Endothelial cell of umbilical vein (primary cell): ENCODE data around the gene NAA40.
A peak's percentile ranks its signal among the peaks of the same experiment; 100 is the strongest.

Experiments used
- CTCF ChIP-seq, 2 donors: IDR thresholded peaks; 1 replicate in 1 of 2; 2 replicates in 1 of 2; pipeline ENCODE4 v1.5.1; 2011; ENCODE audit warnings: low read length in 2 of 2, mild to moderate bottlenecking in 2 of 2, moderate library complexity in 2 of 2, control low read depth in 1 of 2, inconsistent platforms in 1 of 2, low read depth in 1 of 2; ENCODE audit not compliant: insufficient read depth in 1 of 2; ENCODE audit errors: extremely low read depth in 1 of 2
- EZH2 ChIP-seq: IDR thresholded peaks from 2 replicates; pipeline ENCODE4 v1.6.1; 2012; ENCODE audit warnings: borderline replicate concordance, low read depth, mild to moderate bottlenecking, moderate library complexity, low read length, inconsistent platforms; ENCODE audit not compliant: severe bottlenecking
- FOS ChIP-seq: IDR thresholded peaks from 2 replicates; pipeline ENCODE4 v1.6.1; 2011; ENCODE audit warnings: mild to moderate bottlenecking, low read length, moderate library complexity, borderline replicate concordance; ENCODE audit not compliant: insufficient read depth
- MAX ChIP-seq: IDR thresholded peaks from 2 replicates; pipeline ENCODE4 v1.6.1; 2011; ENCODE audit not compliant: insufficient read depth, insufficient read length
- MYC ChIP-seq: IDR thresholded peaks from one replicate; pipeline ENCODE4 v1.6.1; 2011; ENCODE audit warnings: mild to moderate bottlenecking, low read depth, low read length
- POLR2A ChIP-seq: IDR thresholded peaks from 2 replicates; pipeline ENCODE4 v1.6.1; 2012; ENCODE audit warnings: low read depth, mild to moderate bottlenecking, control low read depth, low read length
- POLR2AphosphoS5 ChIP-seq: IDR thresholded peaks from 2 replicates; pipeline ENCODE4 v1.6.1; 2012; ENCODE audit warnings: low read depth, mild to moderate bottlenecking, control low read depth, low read length, moderate library complexity; ENCODE audit not compliant: insufficient read depth

GRCh38 chr11:63986156-63986931, 47.5 kb downstream of the NAA40 start, which contains the start of gene OTUB1:
- no peak for TF ChIP-seq CTCF (IDR thresholded peaks at IDR 0.05; ENCODE audit: extremely low read depth in 1 of 2, insufficient read depth in 1 of 2, low read depth in 1 of 2, low read length in 2 of 2)
- no peak for TF ChIP-seq MAX
- TF ChIP-seq MYC: no peak
- no peak for TF ChIP-seq FOS
- no peak for TF ChIP-seq EZH2
- TF ChIP-seq POLR2A: peak; percentile 91
- peak; percentile 87 for TF ChIP-seq POLR2AphosphoS5
